H7 (cell line): ENCODE measurements around the gene POLR3B. TPM values are rescaled to one million over a fixed set of nuclear protein-coding genes. Genes with fewer than 3 reads are reported as not detected.

Source experiments
- DNase-seq: peaks from one replicate; pipeline ENCODE4 v3.0.0; 2012
- H3K27me3 ChIP-seq: 2 replicates; pipeline ENCODE4 v1.6.0; 2011; ENCODE audit warnings: mild to moderate bottlenecking, low read length; ENCODE audit not compliant: control insufficient read depth, insufficient read depth
- H3K36me3 ChIP-seq: replicated peaks from 2 replicates; pipeline ENCODE4 v1.5.1; 2011; ENCODE audit warnings: low read length; ENCODE audit not compliant: control insufficient read depth, insufficient read depth
- H3K4me3 ChIP-seq: 2 replicates; pipeline ENCODE4 v1.5.1; 2011; ENCODE audit warnings: low read depth, mild to moderate bottlenecking, control low read depth, low read length, moderate library complexity; ENCODE audit not compliant: insufficient read depth
- total RNA-seq: library from RNA; depleted of rRNA; stranded (reverse); fragments of >200 nt; shearing (Covaris generic); gene quantifications from 2 replicates; pipeline ENCODE4 v1.2.3, GENCODE V29; 2014

POLR3B gene
- total RNA-seq, 1 experiment from 2014 or later = 8.5 TPM

DNA sequence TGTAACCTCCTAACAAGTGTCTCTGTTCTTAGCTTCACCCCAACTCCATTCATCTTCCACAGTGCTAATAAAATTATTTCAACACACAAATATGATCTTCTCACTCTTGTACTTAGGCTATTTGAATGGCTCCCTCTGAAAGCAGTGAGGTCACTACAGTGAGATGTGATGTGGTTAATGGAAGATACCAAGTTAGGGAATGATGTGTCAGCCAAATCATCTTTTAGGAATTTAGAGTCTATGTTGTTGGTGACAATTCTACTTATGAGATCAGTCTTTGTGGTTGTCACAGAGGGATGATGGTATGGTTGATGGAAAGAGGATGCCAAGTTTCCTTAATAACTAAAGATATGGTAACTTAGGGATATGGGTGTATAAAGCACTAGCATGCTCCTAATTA is 57.6 kb downstream of the POLR3B start:
- H3K4me3 ChIP-seq = no peak overlapping the region
- no peaks in the 10 kb centered on the region for H3K27me3 ChIP-seq
- no peak for DNase-seq
- H3K36me3 ChIP-seq = no peaks in the 10 kb centered on the region

DNA sequence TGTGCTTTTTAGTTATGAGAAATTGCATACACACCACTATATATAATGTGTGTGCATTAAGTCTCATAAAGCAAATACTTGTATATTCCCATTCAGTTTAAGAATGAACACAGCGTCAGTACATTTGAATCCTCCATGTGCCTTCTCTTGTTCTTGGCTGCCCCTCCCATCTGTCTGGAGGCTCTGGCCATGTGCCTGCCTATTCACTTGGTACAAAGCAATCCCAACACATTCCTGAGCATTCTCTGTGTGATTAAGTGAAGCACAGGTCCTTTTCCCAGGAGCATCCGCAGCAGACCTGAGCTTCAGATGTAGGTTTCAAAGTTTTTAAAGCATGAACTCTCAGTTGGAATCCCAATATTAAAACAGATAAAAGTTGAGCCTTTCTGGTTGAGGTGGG is 58.7 kb downstream of the POLR3B start:
- no peaks in the 10 kb centered on the region for H3K27me3 ChIP-seq
- DNase-seq = no peak
- no peaks in the 10 kb centered on the region for H3K36me3 ChIP-seq
- no peak overlapping the region for H3K4me3 ChIP-seq

DNA sequence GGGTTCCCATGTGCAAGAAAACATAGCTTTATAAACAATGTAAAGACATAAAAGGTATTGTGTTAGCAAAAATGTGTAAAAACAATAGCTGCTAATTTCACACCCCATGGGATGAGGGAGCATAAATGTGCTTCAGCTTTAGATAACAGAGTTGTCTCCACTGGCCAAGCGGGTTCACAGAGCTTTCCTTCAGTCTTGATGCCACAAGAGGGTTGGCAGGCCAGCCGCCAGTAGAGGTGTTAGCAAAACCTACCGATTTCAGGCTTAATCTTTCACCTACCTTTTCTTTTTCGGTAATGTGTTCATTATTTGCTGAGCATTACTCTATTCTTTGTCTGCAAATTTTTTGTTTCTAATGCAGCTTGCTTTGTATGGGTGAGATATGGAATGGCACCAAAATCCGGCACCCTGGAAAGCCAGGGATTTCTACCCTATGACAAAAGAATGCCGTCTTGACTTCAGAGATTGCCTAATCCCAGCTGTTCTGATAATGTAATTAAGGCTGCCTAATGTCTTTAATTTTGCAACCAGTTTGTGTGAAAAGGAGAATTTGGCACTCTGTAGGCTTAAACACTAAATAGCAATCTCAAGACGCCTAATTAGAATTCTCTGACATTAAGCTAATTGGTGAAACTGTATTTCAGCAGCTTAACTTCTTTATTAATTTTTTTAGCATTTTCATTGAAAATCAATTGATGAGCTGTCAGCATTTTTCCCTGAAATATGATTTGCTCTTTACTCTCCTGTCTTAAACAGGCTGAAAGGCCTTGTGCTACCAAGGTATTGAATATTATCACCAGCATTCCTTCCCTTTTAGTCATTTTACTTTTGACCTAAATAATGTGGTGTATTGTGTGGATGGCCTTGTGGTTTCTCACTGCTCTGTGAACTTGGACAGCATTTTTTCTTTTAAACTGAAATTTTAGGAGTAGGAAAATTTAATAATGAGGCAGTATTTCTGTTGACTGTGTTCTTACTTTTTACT is 60.7 kb downstream of the POLR3B start:
- no peak overlapping the region for H3K4me3 ChIP-seq
- no peaks in the 10 kb centered on the region for H3K36me3 ChIP-seq
- DNase-seq = no peak
- no peaks in the 10 kb centered on the region for H3K27me3 ChIP-seq

DNA sequence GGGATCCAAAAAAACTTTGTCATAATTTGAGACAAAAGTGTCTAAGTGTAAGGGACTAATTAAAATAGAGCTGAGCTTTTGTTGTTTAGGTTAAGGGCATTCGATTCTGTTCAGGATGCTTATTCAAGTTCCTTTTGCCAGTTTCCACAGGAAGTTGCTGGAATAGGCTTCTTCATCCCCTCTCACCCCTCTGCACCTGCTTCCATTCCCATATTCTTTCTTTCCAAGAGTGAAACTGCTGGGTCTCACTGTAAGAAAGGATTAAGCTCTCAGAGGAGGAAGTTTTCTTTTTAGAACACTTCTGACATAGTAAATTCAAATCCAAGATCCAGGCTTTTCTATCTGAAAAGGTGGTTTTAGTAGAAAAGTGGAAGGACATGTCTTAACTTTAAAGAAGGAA is 61.4 kb downstream of the POLR3B start:
- Histone ChIP-seq H3K27me3 (no peaks in the 10 kb centered on the region), H3K4me3 (no peak overlapping the region), H3K36me3 (no peaks in the 10 kb centered on the region)
- DNase-seq = no peak

DNA sequence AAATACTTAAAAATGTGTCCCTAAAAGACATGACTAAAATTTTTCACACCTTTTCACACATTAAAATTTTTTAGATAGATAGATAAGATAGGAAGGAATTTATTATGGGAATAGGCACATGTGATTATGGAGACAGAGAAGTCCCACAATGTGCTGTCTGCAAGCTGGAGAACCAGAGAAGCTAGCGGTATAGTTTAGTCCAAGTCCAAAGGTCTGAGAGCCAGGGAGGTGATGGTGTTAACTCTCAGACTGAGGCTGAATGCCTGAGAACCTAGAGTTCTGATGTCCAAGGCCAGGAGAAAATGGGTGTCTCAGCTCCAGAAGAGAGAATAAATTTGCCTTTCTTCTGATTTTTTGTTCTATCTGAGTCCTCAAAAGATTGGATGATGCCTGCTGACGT is 65.7 kb downstream of the POLR3B start:
- Histone ChIP-seq H3K27me3 (no peaks in the 10 kb centered on the region), H3K4me3 (no peak overlapping the region), H3K36me3 (no peaks in the 10 kb centered on the region; the same call in 1 of the 2 replicates)
- DNase-seq = no peak

DNA sequence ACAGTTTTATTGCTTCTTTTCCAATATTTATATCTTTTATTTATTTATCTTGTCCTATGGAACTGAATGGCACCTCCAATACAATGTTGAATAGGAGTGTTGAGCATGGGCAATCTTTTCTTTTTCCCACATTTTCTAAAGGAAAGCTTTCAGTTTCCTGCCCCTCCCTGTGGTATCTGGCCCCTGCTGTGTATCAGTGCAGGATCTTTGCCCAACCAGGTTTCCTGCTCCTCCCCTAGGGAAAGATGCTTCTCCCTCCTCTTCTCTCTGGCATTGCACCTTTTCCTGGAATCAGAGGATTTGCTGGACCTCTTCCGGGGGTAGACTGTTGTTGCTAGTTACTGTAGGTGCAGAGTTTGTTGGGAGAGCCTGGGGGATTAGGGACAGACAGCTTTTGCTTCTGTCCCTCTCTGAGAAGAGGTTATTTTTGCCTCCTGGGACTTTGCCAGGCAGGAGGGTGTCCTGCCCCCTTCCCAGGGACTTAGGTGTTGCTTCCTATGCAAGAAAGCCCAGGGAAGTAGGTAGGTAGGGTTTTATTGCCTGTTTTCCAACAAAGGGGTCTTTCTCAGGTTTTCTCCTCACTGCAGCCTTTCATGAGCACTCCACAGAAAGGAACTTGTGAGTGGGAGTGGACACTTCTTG is 67.6 kb downstream of the POLR3B start:
- peak; percentile 19 for DNase-seq
- Histone ChIP-seq H3K27me3 (no peaks in the 10 kb centered on the region), H3K4me3 (no peak overlapping the region), H3K36me3 (no peaks in the 10 kb centered on the region; the same call in 1 of the 2 replicates)

DNA sequence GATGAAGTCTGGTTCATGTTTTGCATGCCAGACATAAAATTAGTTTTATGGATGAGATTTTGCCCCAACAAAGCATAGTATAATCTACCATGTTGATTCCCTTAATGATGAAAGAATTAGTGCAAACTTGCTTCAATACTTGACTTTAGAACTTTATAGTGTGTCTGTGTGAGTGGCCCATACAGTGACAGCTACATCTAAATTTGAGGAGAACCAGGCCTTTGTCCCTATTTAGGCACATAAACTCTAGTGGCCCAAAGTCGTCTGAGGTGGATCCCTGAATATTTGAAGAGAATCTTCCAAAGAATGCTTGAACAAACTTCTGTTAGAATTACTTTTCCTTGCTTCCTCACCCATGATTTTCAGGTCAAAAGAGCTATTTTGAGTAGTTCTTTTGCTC is 70.4 kb downstream of the POLR3B start:
- no peaks in the 10 kb centered on the region for H3K27me3 ChIP-seq
- no peak overlapping the region for H3K4me3 ChIP-seq
- DNase-seq = no peak
- H3K36me3 ChIP-seq = no peaks in the 10 kb centered on the region; the same call in 1 of the 2 replicates

DNA sequence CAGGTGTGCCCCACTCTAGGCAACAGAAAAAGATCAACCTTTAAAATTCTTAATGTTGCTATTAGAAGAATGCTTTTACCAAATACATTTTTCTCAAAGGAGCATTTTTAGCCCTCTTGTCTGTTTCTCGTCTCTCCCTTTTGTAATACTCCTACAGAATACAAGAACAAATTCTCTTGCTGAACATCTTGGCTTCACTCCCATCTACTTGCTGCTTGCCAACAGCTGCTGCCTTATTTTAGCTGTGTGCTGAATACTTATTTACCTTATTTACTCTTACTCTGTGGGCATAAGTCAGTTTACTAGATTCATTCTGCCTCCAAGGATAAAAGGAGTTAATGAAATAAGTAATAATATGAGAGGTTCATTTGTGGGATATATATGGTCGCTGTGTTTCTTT is 70.8 kb downstream of the POLR3B start:
- Histone ChIP-seq H3K36me3 (no peaks in the 10 kb centered on the region; the same call in 1 of the 2 replicates), H3K4me3 (no peak overlapping the region), H3K27me3 (no peaks in the 10 kb centered on the region)
- DNase-seq = no peak

DNA sequence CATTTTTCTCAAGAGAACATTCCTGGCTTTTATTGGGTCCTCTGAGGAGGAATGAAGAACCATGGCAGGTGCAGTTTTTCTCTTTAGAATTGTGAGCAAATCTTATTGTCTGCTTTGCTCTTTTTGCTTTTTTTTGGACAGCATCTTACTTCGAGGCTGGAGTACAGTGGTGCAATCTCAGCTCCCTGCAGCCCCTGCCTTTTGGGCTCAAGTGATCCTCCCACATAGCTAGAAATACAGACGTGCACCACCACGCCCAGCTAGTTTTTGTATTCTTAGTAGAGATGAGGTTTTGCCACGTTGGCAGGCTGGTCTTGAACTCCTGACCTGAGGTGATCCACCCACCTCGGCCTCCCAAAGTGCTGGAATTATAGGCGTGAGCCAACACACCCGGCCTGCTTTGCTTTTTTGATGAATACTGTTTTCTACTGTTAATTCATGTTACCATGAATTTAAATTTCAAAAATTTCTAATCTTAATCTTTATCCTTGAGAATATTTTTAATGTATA is 71.5 kb downstream of the POLR3B start:
- Histone ChIP-seq H3K4me3 (no peak overlapping the region), H3K27me3 (no peaks in the 10 kb centered on the region), H3K36me3 (no peaks in the 10 kb centered on the region; the same call in 1 of the 2 replicates)
- DNase-seq = no peak

DNA sequence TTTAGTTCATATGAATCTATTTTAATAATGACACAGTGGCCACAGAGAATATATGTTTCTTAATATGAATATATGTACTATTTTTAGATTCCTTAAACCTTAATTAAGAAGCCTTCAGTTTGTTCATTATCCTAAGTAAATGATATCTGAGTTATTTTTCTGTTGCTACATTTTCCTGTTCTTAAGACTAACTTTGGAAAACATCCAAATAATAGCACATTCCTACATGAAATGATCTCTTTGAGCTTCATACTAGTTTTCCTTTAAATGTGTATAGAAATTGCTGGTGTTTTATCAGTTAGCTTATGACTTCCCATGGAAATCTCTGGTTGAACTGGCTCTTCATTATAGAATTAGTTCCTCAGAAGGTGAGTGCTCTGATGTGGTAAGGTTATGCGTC is 72.1 kb downstream of the POLR3B start:
- Histone ChIP-seq H3K27me3 (no peaks in the 10 kb centered on the region), H3K4me3 (no peak overlapping the region), H3K36me3 (no peaks in the 10 kb centered on the region; the same call in 1 of the 2 replicates)
- DNase-seq = no peak

DNA sequence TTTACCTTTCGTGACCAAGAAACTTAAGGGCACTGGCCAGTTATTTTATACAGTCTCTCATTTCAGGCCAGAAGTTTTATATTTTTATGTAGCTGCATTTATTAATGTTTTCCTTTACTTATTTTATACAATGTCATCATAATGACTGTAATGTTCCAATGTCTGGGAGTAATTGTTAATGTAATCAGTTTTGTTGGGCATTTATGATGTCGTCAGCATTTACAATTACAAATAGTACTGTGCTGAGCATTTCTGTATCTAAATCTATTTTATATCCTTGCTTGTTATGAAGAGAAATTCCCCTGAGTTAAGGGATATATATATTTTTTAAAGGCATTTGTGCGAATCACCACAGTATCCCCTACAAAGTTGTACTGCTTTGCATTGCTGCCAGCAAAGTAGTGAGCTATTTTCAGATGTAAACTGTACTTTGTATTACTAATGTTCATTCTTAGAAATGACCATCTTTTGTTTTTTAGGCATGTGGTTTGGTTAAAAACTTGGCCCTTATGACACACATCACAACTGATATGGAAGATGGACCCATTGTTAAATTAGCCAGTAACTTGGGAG is 74.4 kb downstream of the POLR3B start:
- H3K36me3 ChIP-seq = peaks cover 1% of the 10 kb centered on the region

DNA sequence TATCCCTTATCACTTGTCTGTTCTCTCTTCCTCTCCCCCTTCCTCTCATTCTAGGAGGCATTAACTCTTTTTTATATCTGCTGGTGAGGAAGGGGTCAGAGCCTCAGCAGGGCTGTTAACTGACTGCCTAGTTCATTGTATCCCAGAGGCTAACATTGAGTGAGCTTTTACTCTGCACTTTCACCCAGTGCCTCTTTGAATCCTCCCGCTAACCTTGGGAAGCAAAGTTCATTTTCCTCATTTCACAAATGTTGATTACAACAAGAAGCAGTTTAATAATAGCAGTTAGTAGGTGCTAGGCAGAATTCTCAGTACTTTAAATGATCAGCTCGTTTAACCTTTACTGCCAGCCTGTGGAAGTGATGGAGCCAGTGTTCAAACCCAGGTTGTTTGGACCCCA is 75.5 kb downstream of the POLR3B start:
- no peak for DNase-seq
- no peak overlapping the region for H3K4me3 ChIP-seq
- no peaks in the 10 kb centered on the region for H3K27me3 ChIP-seq
- H3K36me3 ChIP-seq = peaks cover 1% of the 10 kb centered on the region

More for the DNA sequence above, 74.4 kb downstream of the POLR3B start:
- no peak for DNase-seq
- Histone ChIP-seq H3K27me3 (no peaks in the 10 kb centered on the region), H3K4me3 (no peak overlapping the region)

DNA sequence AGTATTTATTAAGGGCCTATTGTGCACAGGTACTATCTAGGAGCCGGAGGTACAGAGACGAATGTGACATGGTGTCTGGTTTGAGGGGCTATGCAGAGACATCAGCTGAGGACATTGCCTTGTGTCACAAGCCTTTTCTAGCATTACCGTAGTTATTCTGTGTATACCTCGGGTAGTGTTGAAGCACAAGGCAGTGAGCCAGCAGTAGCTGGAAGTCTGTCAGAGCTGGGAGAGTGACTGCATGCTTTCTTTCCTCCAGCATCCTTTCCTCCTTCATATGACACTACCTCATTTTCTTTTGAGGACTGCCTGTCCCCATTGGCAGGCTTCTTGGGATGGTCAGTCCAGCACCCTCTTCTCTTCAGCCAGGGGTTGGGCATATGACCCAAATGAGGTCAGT is 77.0 kb downstream of the POLR3B start:
- peaks cover 1% of the 10 kb centered on the region for H3K36me3 ChIP-seq
- DNase-seq = no peak
- H3K4me3 ChIP-seq = no peak overlapping the region
- H3K27me3 ChIP-seq = no peaks in the 10 kb centered on the region

DNA sequence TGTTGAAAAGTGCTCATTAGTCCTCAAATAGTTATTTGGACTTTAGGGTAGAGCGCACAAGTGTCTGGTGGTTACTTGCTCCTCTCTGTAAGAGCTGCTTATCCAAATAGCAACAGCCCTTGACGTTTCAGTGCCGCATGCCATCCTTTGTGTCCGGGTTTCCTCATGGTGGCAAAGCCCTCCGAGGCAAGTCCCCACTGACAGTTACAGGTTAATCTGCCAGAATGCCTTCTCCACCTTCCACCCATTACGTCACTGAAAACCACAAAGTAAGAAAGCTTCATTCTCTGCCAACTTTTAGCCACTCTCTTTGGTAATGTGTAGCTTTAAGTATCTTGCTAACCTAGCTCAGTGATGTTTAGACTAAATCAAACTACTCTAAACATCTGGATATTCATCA is 78.6 kb downstream of the POLR3B start:
- peaks cover 1% of the 10 kb centered on the region for H3K36me3 ChIP-seq
- H3K4me3 ChIP-seq = no peak overlapping the region
- no peak for DNase-seq
- no peaks in the 10 kb centered on the region for H3K27me3 ChIP-seq
